ENCODE data around the gene PER2. TPM values are rescaled to one million over a fixed set of nuclear protein-coding genes. Genes with fewer than 3 reads are reported as not detected.

The PER2 gene
- total and polyA plus RNA-seq, 10 of the 15 experiments (the other 5 are each of a cell fraction or from before 2014, with no cell fraction given), result 1.5 to 15.1 (median 4.6) TPM

GRCh38 chr2:238290715-238291549, 2.5 kb upstream of the PER2 start:
- Histone ChIP-seq H4K20me1 (ENCODE audit: control insufficient read depth, insufficient read depth) (no peaks in the 10 kb centered on the region), H3K27me3 (replicated peaks in 1 of 2; ENCODE audit: control insufficient read depth in 2 of 2, insufficient read depth in 2 of 2, low read length in 1 of 2) (no peaks in the 10 kb centered on the region), H3K4me3 (no peak overlapping the region), H3K9me3 (replicated peaks; ENCODE audit: control insufficient read depth, insufficient read depth, low read length) (no peaks in the 10 kb centered on the region), H2AFZ (ENCODE audit: control insufficient read depth, low read depth, low read length) (no peak overlapping the region), H3K36me3 (ENCODE audit: control insufficient read depth in 2 of 2, insufficient read depth in 2 of 2, low read length in 1 of 2) (no peaks in the 10 kb centered on the region), H3K27ac (ENCODE audit: control insufficient read depth, insufficient read depth) (no peak overlapping the region), H3K4me2 (ENCODE audit: control insufficient read depth, insufficient read depth) (no peak overlapping the region), H3K79me2 (ENCODE audit: control insufficient read depth, insufficient read depth, low read length) (peaks cover 18% of the 10 kb centered on the region), H3K9ac (ENCODE audit: control insufficient read depth, insufficient read depth, low read length) (no peak overlapping the region), H3K4me1 (ENCODE audit: control insufficient read depth, insufficient read depth, low read length) (peaks cover 15% of the 10 kb centered on the region)
- ChIA-PET RAD21 (ENCODE audit: unreplicated experiment) (interaction anchor here (0.7 kb wide), 1 partner anchor 304 kb away, joined by 4 read pairs; no protein-coding TSS in a partner anchor), CTCF (interaction anchor here (0.6 to 1.5 kb wide), 3 partner anchors 10 to 80 kb away, joined by 3 to 4 read pairs (median 3); no protein-coding TSS in a partner anchor), POLR2A (no interaction called here), SMC1A (ENCODE audit: uncharacterized antibody, unreplicated experiment) (interaction anchor here (0.7 kb wide), 1 partner anchor 58 kb away, joined by 3 read pairs; no protein-coding TSS in a partner anchor)
- intact Hi-C loops (cut with micrococcal nuclease; ENCODE audit: unreplicated experiment), result no loop called here
- FAIRE-seq (no peak), ATAC-seq (no peak), DNase-seq (ENCODE audit: low read depth, low spot score) (no peak)
- BruUV-seq (replicated peaks), result no TSS peak
- in situ Hi-C loops (cut with MboI), result no loop called here
- TF ChIP-seq POU2F2 (IDR thresholded peaks at IDR 0.05; ENCODE audit: borderline replicate concordance, low read depth, low read length) (no peak), FOXK2 (IDR thresholded peaks at IDR 0.05) (no peak), GATAD2B (conservative IDR thresholded peaks at IDR 0.05; ENCODE audit: low read depth) (no peak), EGR1 (IDR thresholded peaks at IDR 0.05; ENCODE audit: borderline replicate concordance in 1 of 2, low read depth in 2 of 2, low read length in 2 of 2) (no peak), PML (IDR thresholded peaks at IDR 0.05; ENCODE audit: low read length) (no peak), PKNOX1 (IDR thresholded peaks at IDR 0.05) (no peak)
- TF ChIP-seq, protein P1, sequence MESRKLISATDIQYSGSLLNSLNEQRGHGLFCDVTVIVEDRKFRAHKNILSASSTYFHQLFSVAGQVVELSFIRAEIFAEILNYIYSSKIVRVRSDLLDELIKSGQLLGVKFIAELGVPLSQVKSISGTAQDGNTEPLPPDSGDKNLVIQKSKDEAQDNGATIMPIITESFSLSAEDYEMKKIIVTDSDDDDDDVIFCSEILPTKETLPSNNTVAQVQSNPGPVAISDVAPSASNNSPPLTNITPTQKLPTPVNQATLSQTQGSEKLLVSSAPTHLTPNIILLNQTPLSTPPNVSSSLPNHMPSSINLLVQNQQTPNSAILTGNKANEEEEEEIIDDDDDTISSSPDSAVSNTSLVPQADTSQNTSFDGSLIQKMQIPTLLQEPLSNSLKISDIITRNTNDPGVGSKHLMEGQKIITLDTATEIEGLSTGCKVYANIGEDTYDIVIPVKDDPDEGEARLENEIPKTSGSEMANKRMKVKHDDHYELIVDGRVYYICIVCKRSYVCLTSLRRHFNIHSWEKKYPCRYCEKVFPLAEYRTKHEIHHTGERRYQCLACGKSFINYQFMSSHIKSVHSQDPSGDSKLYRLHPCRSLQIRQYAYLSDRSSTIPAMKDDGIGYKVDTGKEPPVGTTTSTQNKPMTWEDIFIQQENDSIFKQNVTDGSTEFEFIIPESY (IDR thresholded peaks at IDR 0.05), result no peak
- TF ChIP-seq, protein P2, sequence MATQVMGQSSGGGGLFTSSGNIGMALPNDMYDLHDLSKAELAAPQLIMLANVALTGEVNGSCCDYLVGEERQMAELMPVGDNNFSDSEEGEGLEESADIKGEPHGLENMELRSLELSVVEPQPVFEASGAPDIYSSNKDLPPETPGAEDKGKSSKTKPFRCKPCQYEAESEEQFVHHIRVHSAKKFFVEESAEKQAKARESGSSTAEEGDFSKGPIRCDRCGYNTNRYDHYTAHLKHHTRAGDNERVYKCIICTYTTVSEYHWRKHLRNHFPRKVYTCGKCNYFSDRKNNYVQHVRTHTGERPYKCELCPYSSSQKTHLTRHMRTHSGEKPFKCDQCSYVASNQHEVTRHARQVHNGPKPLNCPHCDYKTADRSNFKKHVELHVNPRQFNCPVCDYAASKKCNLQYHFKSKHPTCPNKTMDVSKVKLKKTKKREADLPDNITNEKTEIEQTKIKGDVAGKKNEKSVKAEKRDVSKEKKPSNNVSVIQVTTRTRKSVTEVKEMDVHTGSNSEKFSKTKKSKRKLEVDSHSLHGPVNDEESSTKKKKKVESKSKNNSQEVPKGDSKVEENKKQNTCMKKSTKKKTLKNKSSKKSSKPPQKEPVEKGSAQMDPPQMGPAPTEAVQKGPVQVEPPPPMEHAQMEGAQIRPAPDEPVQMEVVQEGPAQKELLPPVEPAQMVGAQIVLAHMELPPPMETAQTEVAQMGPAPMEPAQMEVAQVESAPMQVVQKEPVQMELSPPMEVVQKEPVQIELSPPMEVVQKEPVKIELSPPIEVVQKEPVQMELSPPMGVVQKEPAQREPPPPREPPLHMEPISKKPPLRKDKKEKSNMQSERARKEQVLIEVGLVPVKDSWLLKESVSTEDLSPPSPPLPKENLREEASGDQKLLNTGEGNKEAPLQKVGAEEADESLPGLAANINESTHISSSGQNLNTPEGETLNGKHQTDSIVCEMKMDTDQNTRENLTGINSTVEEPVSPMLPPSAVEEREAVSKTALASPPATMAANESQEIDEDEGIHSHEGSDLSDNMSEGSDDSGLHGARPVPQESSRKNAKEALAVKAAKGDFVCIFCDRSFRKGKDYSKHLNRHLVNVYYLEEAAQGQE (IDR thresholded peaks at IDR 0.05; ENCODE audit: low read depth, low read length), result no peak
- TF ChIP-seq, protein P3, sequence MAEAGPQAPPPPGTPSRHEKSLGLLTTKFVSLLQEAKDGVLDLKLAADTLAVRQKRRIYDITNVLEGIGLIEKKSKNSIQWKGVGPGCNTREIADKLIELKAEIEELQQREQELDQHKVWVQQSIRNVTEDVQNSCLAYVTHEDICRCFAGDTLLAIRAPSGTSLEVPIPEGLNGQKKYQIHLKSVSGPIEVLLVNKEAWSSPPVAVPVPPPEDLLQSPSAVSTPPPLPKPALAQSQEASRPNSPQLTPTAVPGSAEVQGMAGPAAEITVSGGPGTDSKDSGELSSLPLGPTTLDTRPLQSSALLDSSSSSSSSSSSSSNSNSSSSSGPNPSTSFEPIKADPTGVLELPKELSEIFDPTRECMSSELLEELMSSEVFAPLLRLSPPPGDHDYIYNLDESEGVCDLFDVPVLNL (IDR thresholded peaks at IDR 0.05; ENCODE audit: low read depth, low read length), result no peak
- 86% methylated on average over 5 of the region's 5 CpGs for WGBS (ENCODE audit: insufficient coverage, insufficient replicate concordance, low lambda C conversion rate, missing lambda C conversion rate)

All from GM12878 (cell line).